HG03457 (cell line): ENCODE results near the gene CABP1.

Experiments used
- ATAC-seq: cut with Tn5 transposase; IDR thresholded peaks from one replicate; pipeline ENCODE4 v1.9.1; 2021; ENCODE audit warnings: moderate number of reproducible peaks; ENCODE audit not compliant: unreplicated experiment

CABP1 gene

DNA sequence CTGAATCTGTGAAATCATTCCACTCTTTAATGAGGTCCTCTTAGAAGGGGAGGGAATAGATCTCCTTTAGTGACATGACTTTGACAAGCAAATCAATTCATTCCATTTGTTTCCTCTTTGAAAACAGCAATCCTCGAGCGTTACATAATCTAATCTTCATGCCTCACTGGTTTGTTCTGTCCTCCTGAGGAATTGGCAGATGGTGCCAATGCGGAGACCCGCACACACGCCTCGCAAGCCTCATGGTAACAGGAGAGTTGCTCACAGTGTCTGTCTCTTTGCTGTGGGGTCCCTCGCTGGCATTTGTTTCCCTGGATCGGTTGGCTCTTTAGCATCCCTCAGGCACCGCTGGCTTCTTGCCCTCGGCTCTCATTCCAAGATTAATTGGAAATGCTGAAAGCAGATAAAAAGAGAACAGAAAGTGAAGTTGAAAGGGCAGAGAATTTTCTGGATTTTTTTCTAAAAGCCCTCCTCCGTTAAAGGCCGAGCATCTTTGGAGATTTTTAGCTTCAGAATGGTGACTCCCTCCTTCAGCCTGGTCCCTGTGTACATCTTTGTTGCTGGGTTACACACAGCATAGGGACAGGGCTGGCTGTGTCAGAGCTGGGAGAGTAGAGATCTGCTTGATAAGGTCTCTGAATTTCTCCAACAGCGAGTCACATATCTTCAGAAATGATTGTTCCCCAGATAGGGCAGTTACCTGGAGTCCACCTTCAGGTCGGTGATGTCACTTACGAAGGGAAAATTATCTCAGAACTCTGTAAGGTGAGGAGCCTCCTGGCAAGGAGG is 10.1 kb upstream of the CABP1 start:
- no peak for ATAC-seq

DNA sequence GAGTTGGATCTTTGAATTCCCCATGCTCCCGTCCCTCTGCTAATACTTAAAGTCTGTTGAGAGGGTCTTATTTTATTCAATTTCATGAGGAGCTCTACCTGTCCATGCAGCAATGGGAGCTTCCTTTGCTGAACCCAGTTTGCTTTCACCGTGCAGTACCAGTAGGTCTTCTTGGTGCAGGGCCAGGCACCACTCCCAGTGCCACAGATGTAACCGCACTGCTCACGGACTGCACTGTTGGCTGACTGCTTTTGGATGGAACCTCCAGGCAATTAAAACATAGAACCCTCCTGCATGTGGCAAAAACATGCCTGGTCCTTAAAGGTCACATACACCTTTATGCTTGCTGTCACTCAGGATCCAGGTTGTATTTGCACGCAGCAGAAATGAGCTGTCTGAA is 9.3 kb upstream of the CABP1 start:
- no peak for ATAC-seq

DNA sequence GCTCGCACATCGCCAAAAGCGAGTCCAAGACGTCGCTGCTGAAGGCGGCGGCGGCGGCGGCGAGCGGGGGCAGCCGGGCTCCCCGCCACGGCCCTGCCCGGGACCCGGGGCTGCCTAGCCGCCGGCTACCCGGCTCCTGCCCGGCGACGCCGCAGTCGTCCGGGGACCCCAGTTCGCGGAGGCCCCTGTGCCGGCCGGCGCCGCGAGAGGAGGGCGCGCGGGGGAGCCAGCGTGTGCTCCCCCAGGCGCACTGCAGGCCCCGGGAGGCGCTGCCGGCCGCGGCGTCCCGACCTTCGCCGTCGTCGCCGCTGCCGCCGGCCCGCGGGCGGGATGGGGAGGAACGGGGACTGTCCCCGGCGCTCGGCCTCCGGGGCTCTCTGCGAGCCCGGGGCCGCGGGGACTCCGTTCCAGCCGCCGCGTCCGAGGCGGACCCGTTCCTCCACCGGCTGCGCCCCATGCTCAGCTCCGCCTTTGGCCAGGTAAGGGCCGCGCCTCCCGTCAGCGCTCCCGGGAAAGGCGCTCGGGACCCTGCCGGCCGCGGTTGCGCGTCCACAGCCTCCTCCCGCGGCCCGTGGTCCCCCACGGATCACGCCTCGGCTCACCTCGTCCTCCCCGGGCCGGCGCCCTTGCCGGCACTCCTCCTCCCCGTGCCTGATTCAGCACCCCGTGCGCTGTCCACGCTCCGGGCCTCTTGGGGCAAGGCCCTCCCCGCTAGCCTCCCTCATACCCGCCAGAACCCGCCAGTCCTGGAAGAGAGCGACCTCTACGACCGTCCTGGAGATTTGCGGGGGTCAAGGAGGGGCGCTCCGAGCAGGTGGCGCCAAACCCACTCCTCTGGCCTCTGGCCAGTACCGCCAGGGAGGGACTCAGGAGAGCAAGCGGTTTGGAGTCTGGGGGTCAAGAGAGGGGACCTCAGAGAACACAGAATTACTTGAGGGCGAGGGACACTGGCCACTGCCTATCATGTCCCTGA is 721 bp downstream of the CABP1 start:
- no peak for ATAC-seq

DNA sequence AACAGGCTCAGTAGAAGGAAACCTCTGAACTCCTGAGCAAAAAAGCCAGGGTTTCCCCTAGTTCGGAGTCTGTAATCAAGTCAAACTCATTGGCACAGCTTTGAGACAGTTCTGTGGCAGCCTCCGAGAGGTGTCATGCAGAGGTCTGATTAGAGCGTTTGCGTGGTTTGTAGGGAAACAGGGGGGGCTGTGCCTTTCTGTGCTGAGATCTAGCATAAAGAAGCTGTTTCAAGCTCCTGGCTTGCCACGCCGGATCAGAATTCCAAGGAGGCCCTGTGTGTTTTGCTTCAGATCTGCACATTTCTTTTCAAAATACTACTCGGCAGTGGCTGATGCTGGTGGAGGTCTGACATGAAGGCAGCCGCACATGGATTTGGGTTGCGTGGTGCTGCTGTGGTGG is 1.7 kb downstream of the CABP1 start:
- ATAC-seq = no peak

DNA sequence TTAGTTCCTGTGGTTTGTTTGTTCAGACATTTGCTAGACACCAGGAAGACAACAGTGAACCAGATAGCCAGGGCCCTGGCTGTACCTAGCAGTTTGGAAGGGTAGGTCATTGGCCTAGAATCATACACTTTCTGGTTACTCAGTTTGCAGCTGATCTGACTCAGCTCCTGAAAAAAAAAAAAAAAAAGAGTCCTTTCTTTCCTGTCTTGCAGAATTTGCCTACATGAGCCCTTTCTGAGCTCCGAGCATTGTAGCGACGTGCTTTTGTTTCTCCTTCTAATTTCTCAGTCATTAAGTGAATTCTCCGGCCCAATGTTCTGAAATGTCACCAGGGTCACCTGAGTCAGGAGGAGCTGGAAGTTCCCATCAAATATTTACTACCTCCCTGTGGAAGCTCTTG is 2.4 kb downstream of the CABP1 start:
- no peak for ATAC-seq

DNA sequence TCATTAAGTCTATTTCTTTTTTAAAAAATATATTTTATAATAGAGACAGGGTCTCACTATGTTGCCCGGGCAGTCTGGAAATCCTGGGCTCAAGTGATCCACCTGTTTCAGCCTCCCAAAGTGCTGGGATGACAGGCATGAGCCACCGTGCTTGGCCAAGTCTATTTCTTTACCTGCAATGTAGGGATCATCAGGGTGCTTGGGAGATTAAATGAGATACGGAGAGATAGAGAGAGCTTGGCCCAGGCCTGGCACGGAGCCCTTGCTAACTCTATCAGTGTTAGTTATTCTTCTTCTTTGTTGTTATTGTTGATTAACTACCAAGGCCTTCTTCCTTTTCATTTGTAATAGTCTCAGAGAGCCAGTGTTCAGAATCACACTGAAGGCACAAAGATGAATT is 3.1 kb downstream of the CABP1 start:
- ATAC-seq = no peak

DNA sequence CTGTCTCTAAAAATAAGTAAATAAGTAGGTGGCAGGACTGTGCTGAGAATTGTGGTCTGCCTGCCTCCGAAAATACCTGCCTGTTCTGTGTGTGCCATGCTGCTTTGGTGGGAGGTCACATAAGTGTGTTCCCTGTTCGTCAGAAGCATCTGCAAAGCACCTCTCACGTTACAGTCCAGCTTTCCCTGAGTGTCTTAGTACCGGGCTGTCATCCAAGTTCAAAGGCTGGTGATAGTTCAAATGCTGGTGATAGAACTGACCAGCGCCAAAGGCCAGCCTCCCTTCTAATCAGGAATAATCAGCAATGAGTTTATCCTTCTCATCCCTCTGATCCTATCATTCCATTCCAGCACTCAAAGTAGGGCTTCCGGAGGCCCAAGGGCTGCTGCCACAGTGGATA is 5.6 kb downstream of the CABP1 start:
- ATAC-seq = no peak

DNA sequence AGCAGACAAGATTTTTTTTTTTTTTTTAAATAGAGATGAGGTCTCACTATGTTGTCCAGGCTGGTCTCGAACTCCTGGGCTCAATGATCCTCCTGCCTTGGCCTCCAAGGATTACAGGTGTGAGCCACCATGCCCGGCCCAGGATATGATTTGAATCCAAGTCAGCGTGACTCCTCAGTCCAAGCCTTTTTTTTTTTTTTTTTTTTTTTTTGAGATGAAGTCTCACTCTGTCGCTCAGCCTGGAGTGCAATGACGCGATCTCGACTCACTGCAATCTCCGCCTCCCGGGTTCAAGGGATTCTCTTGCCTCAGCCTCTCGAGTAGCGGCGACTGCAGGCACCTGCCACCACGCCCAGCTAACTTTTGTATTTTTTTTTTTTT is 6.9 kb downstream of the CABP1 start:
- ATAC-seq = no peak

DNA sequence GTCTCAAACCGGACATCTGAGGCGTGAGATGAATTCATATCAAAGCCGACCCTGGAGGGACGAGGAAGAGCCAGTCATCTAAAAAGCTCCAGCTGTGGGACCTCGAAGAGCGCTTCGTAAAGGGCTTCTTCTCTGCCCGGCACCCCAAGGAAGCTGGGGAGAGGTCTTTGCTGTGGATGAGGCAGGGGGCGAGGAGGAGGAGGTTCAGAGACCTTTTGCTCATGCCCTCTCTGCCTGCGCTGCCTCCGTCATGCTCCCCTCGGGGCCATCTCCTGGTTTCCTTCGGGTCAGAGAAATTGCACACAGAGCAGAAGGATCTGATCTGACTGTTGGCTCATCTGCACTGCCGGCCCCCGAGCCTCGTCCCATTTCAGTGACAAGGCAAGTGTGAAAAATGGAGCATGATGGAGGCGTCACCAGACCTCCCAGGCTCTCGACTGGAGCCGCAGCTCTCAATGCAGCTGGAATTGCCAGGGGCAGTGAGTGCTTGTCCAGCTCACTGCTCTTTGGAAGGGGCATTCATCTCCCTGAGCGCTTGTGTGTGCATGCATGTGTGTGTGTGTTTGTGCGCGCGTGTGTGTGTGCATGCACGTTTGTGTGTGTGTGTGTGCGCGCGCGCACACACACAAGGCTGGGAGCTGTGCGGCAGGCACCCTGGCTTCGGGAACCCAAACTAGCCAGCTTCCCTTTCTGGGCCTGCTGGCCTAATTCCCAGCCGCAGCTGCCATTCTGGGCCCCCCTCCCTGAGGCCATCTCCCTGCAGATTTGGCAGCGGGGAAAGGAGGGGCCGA is 9.2 kb downstream of the CABP1 start:
- ATAC-seq = no peak

DNA sequence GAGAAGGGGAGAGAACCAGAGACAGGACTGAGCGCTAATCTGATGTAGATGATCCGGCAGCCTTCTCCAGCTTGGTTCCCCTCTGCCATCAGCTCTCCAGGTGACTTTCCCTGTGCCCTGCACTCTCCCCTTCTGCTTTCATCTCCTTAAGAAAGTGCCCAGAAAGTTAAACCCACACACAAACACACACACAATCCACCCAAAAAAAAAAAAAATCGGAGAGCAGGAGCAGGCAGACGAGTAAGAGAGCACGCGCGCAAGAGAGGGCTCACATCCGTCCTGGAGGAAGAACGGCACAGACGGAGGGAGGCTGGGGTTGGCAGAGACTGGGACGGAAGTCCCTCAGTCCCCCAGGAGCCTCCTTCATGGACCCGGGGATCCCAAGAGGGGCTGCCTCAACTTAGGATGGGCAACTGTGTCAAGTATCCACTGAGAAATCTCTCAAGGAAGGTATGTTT is 9.8 kb downstream of the CABP1 start:
- ATAC-seq = no peak

DNA sequence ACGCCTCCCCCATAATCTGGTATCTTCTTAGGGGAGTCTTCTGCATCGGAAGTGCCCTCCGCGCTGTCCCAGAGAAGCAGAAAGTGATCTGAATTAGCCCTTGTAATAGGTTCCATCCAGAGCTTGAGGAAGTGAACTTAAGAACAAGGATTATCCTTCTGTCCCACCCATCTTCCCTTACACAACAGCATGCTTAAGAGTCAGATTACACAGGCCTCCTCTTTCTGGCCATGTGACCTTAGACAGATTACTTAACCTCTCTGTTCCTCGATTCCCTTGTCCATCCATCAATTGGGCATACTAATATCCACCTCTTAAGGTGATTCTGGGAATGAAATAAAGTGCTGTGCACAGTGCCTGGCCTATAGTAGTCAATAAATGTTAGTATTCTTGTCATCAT is 11.4 kb downstream of the CABP1 start:
- no peak for ATAC-seq

DNA sequence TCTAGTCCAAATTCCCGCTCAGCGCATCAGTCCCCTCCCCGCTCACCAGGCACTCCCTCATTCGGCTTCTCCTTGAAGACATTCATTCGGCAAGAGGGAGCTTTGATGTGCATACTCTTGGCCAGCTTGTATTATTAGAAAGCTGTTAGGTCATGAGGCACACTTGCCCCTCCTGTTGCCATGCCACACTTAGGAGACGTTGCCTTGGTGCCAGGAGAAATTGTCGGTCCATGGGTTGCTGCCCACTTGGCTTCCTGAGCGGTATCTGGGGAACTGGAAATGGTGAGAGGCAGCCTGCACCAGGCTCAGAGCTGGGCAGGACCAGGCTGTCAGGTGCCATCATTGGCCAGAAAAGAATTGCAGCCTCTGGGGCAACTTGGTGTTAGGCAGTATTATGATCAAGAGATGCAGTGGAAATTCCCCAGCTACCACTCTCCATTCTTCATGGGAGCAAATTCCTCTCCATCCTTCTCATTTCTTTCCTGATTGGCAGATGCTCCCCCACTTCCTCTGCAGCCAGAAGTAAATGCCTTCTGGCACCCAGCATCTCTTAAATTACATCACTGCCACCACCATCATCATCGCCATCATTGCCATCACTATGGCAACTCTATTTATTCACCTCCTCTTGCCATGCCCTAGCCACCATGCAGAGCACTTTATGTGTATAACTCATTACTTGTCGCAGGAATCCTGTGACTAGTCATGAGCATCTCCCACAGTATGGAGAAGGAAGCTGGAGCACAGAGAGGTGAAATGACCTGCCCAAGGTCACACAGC is 12.4 kb downstream of the CABP1 start:
- no peak for ATAC-seq

DNA sequence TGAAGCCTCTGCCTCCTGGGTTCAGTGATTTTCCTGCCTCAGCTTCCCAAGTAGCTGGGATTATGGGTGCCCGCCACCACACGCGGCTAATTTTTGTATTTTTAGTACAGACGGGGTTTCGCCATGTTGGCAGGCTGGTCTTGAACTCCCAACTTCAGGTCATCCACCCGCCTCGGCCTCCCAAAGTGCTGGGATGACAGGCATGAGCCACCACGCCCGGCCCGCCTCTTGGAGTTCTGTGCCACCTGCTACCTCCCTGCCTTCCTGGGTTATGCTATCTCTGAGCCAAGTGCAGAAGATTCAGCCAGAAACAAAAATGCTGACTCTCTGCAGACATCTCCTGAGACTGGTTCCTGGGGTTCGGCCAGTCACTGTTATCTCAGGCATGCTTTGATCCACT is 13.2 kb downstream of the CABP1 start:
- no peak for ATAC-seq

DNA sequence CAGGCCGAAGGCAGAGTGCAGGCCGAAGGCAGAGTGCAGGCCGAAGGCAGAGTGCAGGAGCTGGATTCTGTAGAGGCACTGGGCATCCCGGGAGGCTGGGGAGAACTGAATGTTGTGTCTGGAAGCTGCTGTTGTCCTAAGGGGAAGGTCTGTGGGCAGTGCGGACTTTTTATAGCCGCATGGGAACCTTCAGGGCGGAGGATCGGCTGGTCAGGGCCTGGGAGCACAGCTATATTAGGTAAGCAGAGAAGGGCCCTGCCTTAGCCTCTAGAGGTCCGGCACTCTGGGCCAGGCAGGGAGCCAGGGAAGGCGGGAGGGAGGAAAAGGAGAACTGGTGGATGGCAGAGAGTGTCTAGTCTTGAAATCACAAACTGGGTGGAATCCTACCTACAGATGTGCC is 14.2 kb downstream of the CABP1 start:
- no peak for ATAC-seq

DNA sequence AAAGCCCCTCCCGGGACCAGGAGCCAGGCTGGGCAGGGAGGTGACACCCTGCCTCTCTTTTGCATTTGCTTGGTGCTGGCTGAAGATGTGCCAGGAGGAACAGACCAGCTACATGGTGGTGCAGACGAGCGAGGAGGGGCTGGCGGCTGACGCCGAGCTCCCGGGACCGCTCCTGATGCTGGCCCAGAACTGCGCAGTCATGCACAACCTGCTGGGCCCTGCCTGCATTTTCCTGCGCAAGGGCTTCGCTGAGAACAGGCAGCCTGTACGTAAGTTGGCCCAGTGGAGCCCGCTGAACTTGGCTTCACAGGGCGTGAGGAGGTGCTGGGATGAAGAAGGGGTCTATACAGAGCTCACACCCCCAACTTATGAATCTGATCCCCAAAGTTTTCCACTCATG is 15.6 kb downstream of the CABP1 start:
- no peak for ATAC-seq

DNA sequence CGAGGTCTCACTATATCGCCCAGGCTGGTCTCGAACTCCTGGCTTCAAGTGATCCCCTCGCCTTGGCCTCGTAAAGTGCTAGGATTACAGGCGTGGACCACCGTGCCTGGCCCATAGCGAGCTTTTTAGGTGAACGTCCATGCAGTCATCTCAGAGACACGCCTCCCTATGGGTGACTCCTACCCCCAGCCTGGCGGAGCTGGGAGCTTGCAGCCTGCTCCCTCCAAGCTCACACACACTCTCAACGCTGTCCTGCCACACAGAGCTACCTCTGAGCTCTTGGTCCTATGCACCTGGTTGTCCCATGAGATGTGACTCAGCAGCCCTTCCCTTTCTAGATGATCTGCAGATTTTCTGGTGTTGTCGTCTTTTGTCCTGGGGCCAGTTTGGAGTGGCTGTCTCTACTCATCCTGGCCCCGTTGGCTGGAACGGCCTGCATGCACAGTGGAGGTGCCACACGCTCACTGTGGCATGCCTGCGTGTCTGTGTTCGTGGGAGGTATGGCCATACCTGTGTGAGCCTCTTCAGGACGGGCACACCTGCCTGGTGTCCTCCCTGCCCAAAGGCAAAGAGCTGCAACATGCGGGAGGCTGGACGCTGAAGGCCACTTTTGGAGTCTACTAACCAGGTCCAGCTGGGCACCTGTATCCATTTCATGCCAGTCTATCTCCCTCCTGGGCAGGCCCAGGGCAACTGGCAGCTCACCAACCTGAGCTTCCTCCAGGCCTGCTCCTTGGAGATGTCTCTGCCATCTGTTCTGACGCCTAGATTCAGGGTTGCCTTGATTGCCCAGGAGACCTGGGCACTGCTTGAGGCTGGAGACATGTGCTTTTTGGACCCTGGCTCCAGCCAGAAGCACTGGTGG is 18.1 kb downstream of the CABP1 start:
- ATAC-seq = no peak

DNA sequence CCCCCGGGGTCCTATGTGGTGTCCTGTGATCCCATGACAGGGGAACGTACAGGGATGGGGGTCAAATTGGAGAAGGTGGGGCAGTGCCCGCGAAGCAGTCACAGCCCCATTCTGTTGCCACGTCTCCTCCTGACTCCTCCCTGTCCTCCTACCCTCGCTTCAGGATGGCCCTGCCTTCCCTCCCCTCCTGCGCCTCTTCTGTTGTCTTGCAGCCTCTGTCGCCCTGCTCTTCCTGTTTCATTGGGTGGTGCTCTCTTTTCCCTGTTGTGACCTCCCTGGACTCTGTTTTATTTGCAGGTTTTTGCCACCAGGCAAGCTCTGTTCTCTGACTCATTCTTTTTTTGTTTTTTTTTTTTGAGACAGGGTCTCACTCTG is 18.7 kb downstream of the CABP1 start:
- no peak for ATAC-seq

DNA sequence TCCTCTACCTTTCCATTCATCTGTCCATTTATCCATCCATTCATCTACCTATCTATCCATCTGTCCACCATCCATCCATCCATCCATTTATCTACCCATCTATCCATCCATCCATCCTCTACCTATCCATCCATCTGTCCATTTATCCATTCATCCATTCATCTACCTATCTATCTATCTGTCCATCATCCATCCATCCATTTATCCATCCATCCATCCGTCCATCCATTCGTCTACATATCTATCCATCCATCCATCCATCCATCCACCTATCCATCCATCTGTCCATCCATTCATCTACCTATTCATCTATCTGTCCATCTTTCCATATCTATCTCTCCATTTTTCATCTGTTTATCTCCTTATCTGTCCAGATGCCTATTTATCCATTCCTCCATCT is 21.0 kb downstream of the CABP1 start:
- ATAC-seq = no peak

DNA sequence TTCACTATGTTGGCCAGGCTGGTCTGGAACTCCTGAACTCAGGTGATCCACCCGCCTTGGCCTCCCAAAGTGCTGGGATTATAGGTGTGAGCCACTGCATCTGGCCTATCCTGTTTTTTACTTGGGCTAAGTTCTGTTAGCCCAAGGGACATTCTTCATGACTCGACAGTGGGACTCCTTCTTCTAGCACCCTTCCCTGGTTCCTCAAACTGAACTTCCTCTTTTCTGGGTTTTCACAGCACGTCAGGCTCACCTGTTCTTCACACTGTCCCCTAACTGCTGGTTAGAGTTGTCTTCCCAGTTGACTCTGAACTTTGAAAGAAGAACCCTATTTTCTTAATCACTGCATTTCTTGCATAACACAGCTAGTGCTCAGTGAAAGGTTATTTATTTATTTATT is 22.5 kb downstream of the CABP1 start:
- ATAC-seq = no peak

DNA sequence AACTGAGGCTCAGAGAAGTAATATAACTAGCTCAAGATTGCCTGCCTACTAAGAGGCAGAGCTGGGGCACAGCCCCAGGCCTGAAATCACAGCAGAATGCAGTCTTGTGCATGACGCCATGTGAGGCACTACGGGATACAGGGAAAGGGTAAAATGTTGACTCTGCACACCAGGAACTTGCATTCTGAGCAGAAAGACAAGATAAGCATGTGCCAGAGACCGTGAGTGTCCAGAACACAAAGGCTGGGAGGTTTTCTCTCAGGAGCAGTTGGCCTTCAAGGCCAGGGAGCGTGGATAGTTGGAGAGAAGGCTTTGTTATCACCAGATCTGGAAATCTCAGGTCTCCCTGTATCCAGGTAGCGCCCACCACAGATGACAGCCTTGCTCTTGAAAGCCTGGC is 23.3 kb downstream of the CABP1 start:
- ATAC-seq = no peak
